Loucy (cell line): ENCODE results near the gene FABP6.
"Not testable (repeated sequence)": the region's sequence is repeated elsewhere in the genome, so short reads cannot be mapped to it uniquely, and the experiment has no call there.

Experiments
- H2AFZ ChIP-seq: fragments of 200-600 bp; sonication (generic); 2 replicates; pipeline ENCODE4 v1.6.0; 2016; ENCODE audit warnings: antibody characterized with exemption, mild to moderate bottlenecking, low read length, moderate library complexity
- H3F3A ChIP-seq: fragments of 200-600 bp; 2 replicates; pipeline ENCODE4 v1.6.0; 2016; ENCODE audit warnings: antibody characterized with exemption, low read depth, mild to moderate bottlenecking
- H3K27me3 ChIP-seq: fragments of 200-600 bp; sonication (generic); 2 replicates; pipeline ENCODE4 v1.6.1; 2014; ENCODE audit warnings: low read length, mild to moderate bottlenecking; ENCODE audit not compliant: insufficient read depth, poor library complexity, severe bottlenecking
- H3K36me3 ChIP-seq: fragments of 200-600 bp; sonication (generic); 2 replicates; pipeline ENCODE4 v1.6.1; 2016; ENCODE audit warnings: low read length; ENCODE audit not compliant: insufficient read depth
- H3K4me1 ChIP-seq: fragments of 200-600 bp; sonication (generic); 2 replicates; pipeline ENCODE4 v1.5.1; 2014; ENCODE audit warnings: low read length, mild to moderate bottlenecking; ENCODE audit not compliant: insufficient read depth, poor library complexity, severe bottlenecking
- H3K4me2 ChIP-seq: fragments of 200-600 bp; sonication (generic); 2 replicates; pipeline ENCODE4 v1.6.0; 2014; ENCODE audit warnings: antibody characterized with exemption, low read length, low read depth, mild to moderate bottlenecking; ENCODE audit not compliant: poor library complexity, severe bottlenecking
- H3K4me3 ChIP-seq: fragments of 200-600 bp; sonication (generic); 2 replicates; pipeline ENCODE4 v1.5.1; 2014; ENCODE audit warnings: low read length, mild to moderate bottlenecking, mixed read lengths; ENCODE audit not compliant: poor library complexity, severe bottlenecking
- H3K79me2 ChIP-seq: fragments of 200-600 bp; sonication (generic); 2 replicates; pipeline ENCODE4 v1.6.1; 2014; ENCODE audit warnings: low read length; ENCODE audit not compliant: insufficient read depth
- H3K9ac ChIP-seq: fragments of 200-600 bp; sonication (generic); 2 replicates; pipeline ENCODE4 v1.6.0; 2014; ENCODE audit warnings: mild to moderate bottlenecking, low read depth, low read length, moderate library complexity; ENCODE audit not compliant: poor library complexity, severe bottlenecking
- H3K9me2 ChIP-seq: fragments of 200-600 bp; sonication (generic); replicated peaks from 2 replicates; pipeline ENCODE4 v1.6.1; 2016; ENCODE audit warnings: low read depth, low read length, mixed read lengths
- H3K9me3 ChIP-seq: fragments of 200-600 bp; sonication (generic); 2 replicates; pipeline ENCODE4 v1.6.1; 2014; ENCODE audit warnings: mild to moderate bottlenecking, antibody characterized with exemption, low read length, low read depth; ENCODE audit not compliant: insufficient read depth
- H4K20me1 ChIP-seq: fragments of 200-600 bp; sonication (generic); 2 replicates; pipeline ENCODE4 v1.6.0; 2014; ENCODE audit warnings: antibody characterized with exemption, low read length, mild to moderate bottlenecking; ENCODE audit not compliant: insufficient read depth, poor library complexity, severe bottlenecking
- CTCF ChIP-seq: fragments of 200-600 bp; sonication (generic); conservative IDR thresholded peaks from 2 replicates; pipeline ENCODE4 v1.5.1; 2014; ENCODE audit warnings: mild to moderate bottlenecking, antibody characterized with exemption, low read length
- EZH2phosphoT487 ChIP-seq: fragments of 200-600 bp; IDR thresholded peaks from 2 replicates; pipeline ENCODE4 v1.6.1; 2018; ENCODE audit warnings: antibody characterized with exemption, mild to moderate bottlenecking, moderate library complexity, borderline replicate concordance

The FABP6 gene

GRCh38 chr5:160187091-160187490, 42.2 kb upstream of the FABP6 start:
- no peaks in the 10 kb centered on the region for H3K27me3 ChIP-seq
- no peaks in the 10 kb centered on the region for H3K4me1 ChIP-seq
- H3K4me2 ChIP-seq: no peak overlapping the region

GRCh38 chr5:160188141-160189015, 40.9 kb upstream of the FABP6 start:
- Histone ChIP-seq H3K9ac (no peak overlapping the region), H3F3A (no peaks in the 10 kb centered on the region), H3K4me2 (no peak overlapping the region), H2AFZ (no peak overlapping the region), H3K9me2 (no peaks in the 10 kb centered on the region), H3K9me3 (no peaks in the 10 kb centered on the region), H3K4me1 (no peaks in the 10 kb centered on the region), H3K27me3 (no peaks in the 10 kb centered on the region), H3K36me3 (no peaks in the 10 kb centered on the region), H4K20me1 (no peaks in the 10 kb centered on the region), H3K4me3 (no peak overlapping the region), H3K79me2 (no peaks in the 10 kb centered on the region)
- no peak for TF ChIP-seq EZH2phosphoT487
- no peak for TF ChIP-seq CTCF

More at GRCh38 chr5:160187091-160187490, 42.2 kb upstream of the FABP6 start:
- H3K36me3 ChIP-seq: no peaks in the 10 kb centered on the region
- H4K20me1 ChIP-seq: no peaks in the 10 kb centered on the region
- H3K79me2 ChIP-seq: no peaks in the 10 kb centered on the region
- H2AFZ ChIP-seq: no peak overlapping the region
- no peaks in the 10 kb centered on the region for H3K9me3 ChIP-seq
- TF ChIP-seq EZH2phosphoT487: no peak
- TF ChIP-seq CTCF: no peak
- no peak overlapping the region for H3K9ac ChIP-seq
- H3K4me3 ChIP-seq: no peak overlapping the region
- H3F3A ChIP-seq: no peaks in the 10 kb centered on the region
- H3K9me2 ChIP-seq: no peaks in the 10 kb centered on the region

- Histone ChIP-seq H3K79me2 (no peaks in the 10 kb centered on the region), H3K4me1 (no peaks in the 10 kb centered on the region), H3K9me2 (no peaks in the 10 kb centered on the region), H3K9me3 (no peaks in the 10 kb centered on the region), H2AFZ (no peak overlapping the region), H3K27me3 (no peaks in the 10 kb centered on the region), H3K36me3 (no peaks in the 10 kb centered on the region), H3F3A (no peaks in the 10 kb centered on the region), H4K20me1 (no peaks in the 10 kb centered on the region), H3K4me3 (no peak overlapping the region), H3K9ac (no peak overlapping the region), H3K4me2 (no peak overlapping the region)
- TF ChIP-seq CTCF (no peak), EZH2phosphoT487 (no peak)
Observed at GRCh38 chr5:160192424-160192823, 36.9 kb upstream of the FABP6 start.

GRCh38 chr5:160193076-160193475, 36.2 kb upstream of the FABP6 start:
- not testable (repeated sequence) for H3K9me3 ChIP-seq, H3K27me3 ChIP-seq, H3K79me2 ChIP-seq, H3K9ac ChIP-seq, H3K4me3 ChIP-seq, H3K4me1 ChIP-seq, H3K9me2 ChIP-seq, H3K4me2 ChIP-seq, H3K36me3 ChIP-seq, H2AFZ ChIP-seq, H3F3A ChIP-seq, H4K20me1 ChIP-seq

GRCh38 chr5:160193790-160194189, 35.5 kb upstream of the FABP6 start:
- H3K36me3 ChIP-seq, H3K9me3 ChIP-seq, H3K4me1 ChIP-seq, H3K4me2 ChIP-seq, H3F3A ChIP-seq, H3K9me2 ChIP-seq, H4K20me1 ChIP-seq, H3K27me3 ChIP-seq, H3K9ac ChIP-seq, H2AFZ ChIP-seq, H3K4me3 ChIP-seq, H3K79me2 ChIP-seq: not testable (repeated sequence)
